HTR-8/SVneo (cell line): Measurements from ENCODE around the gene PARP2.
A peak's percentile ranks its signal among the peaks of the same experiment; 100 is the strongest.
"Not testable (repeated sequence)": the region's sequence is repeated elsewhere in the genome, so short reads cannot be mapped to it uniquely, and the experiment has no call there.

Experiments used
- DNase-seq: peaks from one replicate; pipeline ENCODE4 v3.0.0; 2011; ENCODE audit warnings: low spot score, mixed read lengths; ENCODE audit not compliant: insufficient read length
- FAIRE-seq: peaks from 2 replicates; lab custom pipeline; 2011; peaks lifted over from hg19 to GRCh38; lab: Jason Lieb, UNC

Gene PARP2

GRCh38 chr14:20343092-20343861 is at the start of gene PARP2:
PARP2 (plus strand) TSS chr14:20343635; CDS start chr14:20343642, 7 bp downstream.
- peak; percentile 88 for DNase-seq

GRCh38 chr14:20294636-20295035 is 48.8 kb upstream of the PARP2 start:
- no peak for DNase-seq
- no peak for FAIRE-seq

More at GRCh38 chr14:20343092-20343861, at the start of gene PARP2:
- FAIRE-seq = peak; percentile 92

- DNase-seq = no peak
- FAIRE-seq = no peak
Observed at GRCh38 chr14:20295067-20295466, 48.4 kb upstream of the PARP2 start.

GRCh38 chr14:20302042-20302755 is 41.2 kb upstream of the PARP2 start:
- no peak for DNase-seq
- FAIRE-seq = no peak

- peak; percentile 70 for DNase-seq
- FAIRE-seq = peak; percentile 74
Observed at GRCh38 chr14:20305265-20306078, 38.0 kb upstream of the PARP2 start, which contains the start of gene TTC5. TTC5 (minus strand) TSS chr14:20305951; CDS start chr14:20305937, 14 bp downstream.

- DNase-seq (no peak), FAIRE-seq (no peak)
Observed at GRCh38 chr14:20306079-20306423, 37.4 kb upstream of the PARP2 start.

GRCh38 chr14:20314026-20314425 is 29.4 kb upstream of the PARP2 start:
- DNase-seq (no peak), FAIRE-seq (no peak)

- FAIRE-seq (no peak), DNase-seq (no peak)
Observed at GRCh38 chr14:20317720-20318119, 25.7 kb upstream of the PARP2 start.

- no peak for FAIRE-seq
- DNase-seq = peak; percentile 41
Observed at GRCh38 chr14:20327005-20327869, 16.2 kb upstream of the PARP2 start.

GRCh38 chr14:20328705-20329104 is 14.7 kb upstream of the PARP2 start:
- no peak for DNase-seq
- no peak for FAIRE-seq

GRCh38 chr14:20329355-20329754 is 14.1 kb upstream of the PARP2 start:
- no peak for FAIRE-seq
- DNase-seq = no peak

GRCh38 chr14:20331053-20331613 is 12.3 kb upstream of the PARP2 start:
- no peak for FAIRE-seq
- no peak for DNase-seq

- FAIRE-seq (no peak), DNase-seq (no peak)
Observed at GRCh38 chr14:20332431-20332787, 11.0 kb upstream of the PARP2 start.

- DNase-seq (peak; percentile 79), FAIRE-seq (no peak)
Observed at GRCh38 chr14:20332788-20333493, 10.5 kb upstream of the PARP2 start, which contains the start of gene CCNB1IP1. CCNB1IP1 (minus strand) TSS chr14:20333279; CDS start chr14:20316523, 16,756 bp downstream.

GRCh38 chr14:20333494-20333841 is 10.0 kb upstream of the PARP2 start:
- no peak for DNase-seq

GRCh38 chr14:20334017-20334416 is 9.4 kb upstream of the PARP2 start:
- DNase-seq (no peak), FAIRE-seq (no peak)

More at GRCh38 chr14:20333494-20333841, 10.0 kb upstream of the PARP2 start:
- no peak for FAIRE-seq

GRCh38 chr14:20341032-20341431 is 2.4 kb upstream of the PARP2 start:
- not testable (repeated sequence) for FAIRE-seq, DNase-seq

GRCh38 chr14:20341646-20342045 is 1.8 kb upstream of the PARP2 start:
- FAIRE-seq = no peak
- DNase-seq = no peak

GRCh38 chr14:20343862-20344220 is 406 bp downstream of the PARP2 start:
- FAIRE-seq (no peak), DNase-seq (no peak)
